Ovary (tissue), 9 donors: ENCODE data around the gene PRKD1. TPM values are rescaled to one million over a fixed set of nuclear protein-coding genes. Genes with fewer than 3 reads are reported as not detected.

Experiments used
- DNase-seq, 5 donors: peaks; one replicate each; pipeline ENCODE4 v3.0.0-alpha.2; 2019 to 2020
- H3K27ac ChIP-seq, 2 donors: fragments of 200-600 bp; one replicate each; pipeline versions ENCODE4 v1.5.1 to v1.8.0; 2019 to 2022
- H3K27me3 ChIP-seq: fragments of 200-600 bp; one replicate; pipeline ENCODE4 v1.8.0; 2022
- H3K36me3 ChIP-seq: fragments of 200-600 bp; sonication (generic); one replicate; pipeline ENCODE4 v1.5.1; 2019
- H3K4me1 ChIP-seq: one replicate; pipeline ENCODE4 v1.8.1; 2013; ENCODE audit warnings: mild to moderate bottlenecking, moderate library complexity; ENCODE audit not compliant: insufficient read depth
- H3K4me3 ChIP-seq: fragments of 200-600 bp; sonication (generic); one replicate; pipeline ENCODE4 v1.5.1; 2017
- H3K9me3 ChIP-seq, 2 donors: fragments of 200-600 bp in 1 of 2; sonication (generic) in 1 of 2; one replicate each; pipeline versions ENCODE4 v1.5.1 to v1.8.1; 2013 to 2019; ENCODE audit warnings: mild to moderate bottlenecking in 1 of 2, moderate library complexity in 1 of 2
- EP300 ChIP-seq: sonication (generic); formaldehyde crosslinking; IDR thresholded peaks from one replicate; pipeline ENCODE4 v1.6.1; 2017; ENCODE audit warnings: antibody characterized with exemption
- POLR2A ChIP-seq: fragments of 450-650 bp; IDR thresholded peaks from one replicate; pipeline ENCODE4 v1.6.1; 2017; ENCODE audit warnings: antibody characterized with exemption, mild to moderate bottlenecking, moderate library complexity
- WGBS, 3 donors: extraction: QIAGEN DNeasy Blood & Tissue Kit in 1 of 3; methylation state at CpG; one replicate each; pipeline versions ENCODE4 v1.1.5 to v1.1.7; 2013 to 2017; 5-methylcytosine and 5-hydroxymethylcytosine counted together
- intact Hi-C, 4 donors: fragments of 100-400 bp; cut with DNase I; formaldehyde crosslinking; loops; one replicate each; pipeline versions ENCODE4 v1.11.0 to v1.15.1; 2022 to 2023
- polyA plus RNA-seq, 2 donors: library from polyadenylated mRNA; stranded (reverse); fragments of 200-250 nt in 1 of 2; fragments of 350-450 nt in 1 of 2; fragmentation: Illumina TruSeq in 1 of 2; extraction: RNeasy Lipid Tissue Mini Kit (QIAGEN cat#74804) in 1 of 2; gene quantifications; one replicate each; pipeline ENCODE4 v1.2.3, GENCODE V29; 2013 to 2014
- total RNA-seq, 7 donors: library from RNA; depleted of rRNA in 2 of 7; stranded (reverse); fragments of >200 nt in 2 of 7; fragmentation: NEBNext Ultra II Directional in 3 of 7; extraction: Animal tissue kit (Norgen Biotek cat#: 25700) in 3 of 7; gene quantifications; one replicate each; pipeline versions ENCODE4 v1.1.0 to v1.2.4, GENCODE V29; 2016 to 2023
- TF ChIP-seq, protein P1 (sequence below), 3 donors: fragments of 450-650 bp in 2 of 3; fragments of 200-600 bp in 1 of 3; IDR thresholded peaks; one replicate each; pipeline versions ENCODE4 v1.5.1 to v1.8.0; 2016 to 2022; ENCODE audit warnings: antibody characterized with exemption in 3 of 3, mild to moderate bottlenecking in 1 of 3
- donor health status: DM: no; HTN: no; CAD: no; lungs with moderate emphysema.
- donor health status: DM: no; HTN: no; CAD: no.
- donor health status: Bipolar disorder and iron deficiency.
- donor health status: DM: yes; HTN: yes; CAD: no.
- donor health status: DM: no; HTN: no; CAD: no.
- donor health status: DM: yes; HTN: yes; CAD: no.

PRKD1 gene
- total and polyA plus RNA-seq, 9 donors: 7.7 to 39.9 (median 21.6) TPM

DNA sequence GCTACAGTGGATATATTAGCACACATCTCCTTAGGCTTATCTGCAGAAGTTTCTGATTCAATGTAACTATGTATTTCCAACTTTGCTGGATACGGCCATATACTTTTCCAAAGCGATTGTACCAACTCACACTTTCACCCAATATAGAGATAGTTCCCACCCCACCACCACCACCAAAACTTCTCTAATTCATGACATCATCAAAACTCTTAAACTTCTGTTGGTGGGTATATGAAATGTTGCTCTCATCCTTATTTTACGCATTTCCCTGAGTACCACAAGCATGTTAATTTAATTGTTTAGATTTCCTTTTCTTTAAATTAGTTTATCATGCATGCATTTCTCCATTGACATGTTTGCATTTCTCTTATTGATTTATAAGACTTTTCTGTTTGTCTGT is 95.6 kb downstream of the PRKD1 start:
- H3K36me3 ChIP-seq: no peaks in the 10 kb centered on the region
- 95 to 99% (median 97%) methylated on average over 3 of the region's 3 CpGs for WGBS, 3 donors
- no peak for TF ChIP-seq POLR2A
- TF ChIP-seq, protein P1, sequence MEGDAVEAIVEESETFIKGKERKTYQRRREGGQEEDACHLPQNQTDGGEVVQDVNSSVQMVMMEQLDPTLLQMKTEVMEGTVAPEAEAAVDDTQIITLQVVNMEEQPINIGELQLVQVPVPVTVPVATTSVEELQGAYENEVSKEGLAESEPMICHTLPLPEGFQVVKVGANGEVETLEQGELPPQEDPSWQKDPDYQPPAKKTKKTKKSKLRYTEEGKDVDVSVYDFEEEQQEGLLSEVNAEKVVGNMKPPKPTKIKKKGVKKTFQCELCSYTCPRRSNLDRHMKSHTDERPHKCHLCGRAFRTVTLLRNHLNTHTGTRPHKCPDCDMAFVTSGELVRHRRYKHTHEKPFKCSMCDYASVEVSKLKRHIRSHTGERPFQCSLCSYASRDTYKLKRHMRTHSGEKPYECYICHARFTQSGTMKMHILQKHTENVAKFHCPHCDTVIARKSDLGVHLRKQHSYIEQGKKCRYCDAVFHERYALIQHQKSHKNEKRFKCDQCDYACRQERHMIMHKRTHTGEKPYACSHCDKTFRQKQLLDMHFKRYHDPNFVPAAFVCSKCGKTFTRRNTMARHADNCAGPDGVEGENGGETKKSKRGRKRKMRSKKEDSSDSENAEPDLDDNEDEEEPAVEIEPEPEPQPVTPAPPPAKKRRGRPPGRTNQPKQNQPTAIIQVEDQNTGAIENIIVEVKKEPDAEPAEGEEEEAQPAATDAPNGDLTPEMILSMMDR (IDR thresholded peaks at IDR 0.05): no peak
- no peak for TF ChIP-seq EP300
- H3K27me3 ChIP-seq: no peaks in the 10 kb centered on the region
- intact Hi-C loops: no loop called here
- H3K9me3 ChIP-seq: no peaks in the 10 kb centered on the region
- H3K4me3 ChIP-seq: no peak overlapping the region
- no peak overlapping the region for H3K27ac ChIP-seq
- H3K4me1 ChIP-seq: no peaks in the 10 kb centered on the region
- DNase-seq: no peak

DNA sequence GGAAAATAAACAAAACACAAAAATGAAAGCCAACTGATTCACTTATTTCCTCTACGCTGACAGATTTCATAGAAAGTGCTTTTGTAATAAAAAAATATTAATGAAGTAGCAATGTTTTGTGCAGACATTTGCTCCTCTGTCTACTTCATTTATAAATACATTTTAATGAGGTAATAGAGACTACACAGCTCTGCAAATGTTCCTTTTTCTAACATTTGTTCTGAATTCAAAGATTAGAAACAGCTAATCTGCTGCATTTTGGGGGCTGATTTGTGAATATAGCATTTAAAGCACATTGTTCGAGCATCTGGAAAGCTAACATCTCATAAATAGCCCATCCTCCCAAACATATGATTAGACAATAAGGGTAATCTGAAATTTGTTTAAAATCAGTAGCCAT is 97.8 kb downstream of the PRKD1 start:
- 89 to 93% (median 91%) methylated on average over 2 of the region's 2 CpGs for WGBS, 3 donors
- Histone ChIP-seq H3K27ac (no peak overlapping the region), H3K36me3 (no peaks in the 10 kb centered on the region), H3K4me1 (no peaks in the 10 kb centered on the region), H3K4me3 (no peak overlapping the region), H3K27me3 (no peaks in the 10 kb centered on the region), H3K9me3 (no peaks in the 10 kb centered on the region)
- no peak for TF ChIP-seq EP300
- no peak for TF ChIP-seq POLR2A
- TF ChIP-seq, protein P1 (IDR thresholded peaks at IDR 0.05): no peak
- no peak for DNase-seq
- intact Hi-C loops: no loop called here

DNA sequence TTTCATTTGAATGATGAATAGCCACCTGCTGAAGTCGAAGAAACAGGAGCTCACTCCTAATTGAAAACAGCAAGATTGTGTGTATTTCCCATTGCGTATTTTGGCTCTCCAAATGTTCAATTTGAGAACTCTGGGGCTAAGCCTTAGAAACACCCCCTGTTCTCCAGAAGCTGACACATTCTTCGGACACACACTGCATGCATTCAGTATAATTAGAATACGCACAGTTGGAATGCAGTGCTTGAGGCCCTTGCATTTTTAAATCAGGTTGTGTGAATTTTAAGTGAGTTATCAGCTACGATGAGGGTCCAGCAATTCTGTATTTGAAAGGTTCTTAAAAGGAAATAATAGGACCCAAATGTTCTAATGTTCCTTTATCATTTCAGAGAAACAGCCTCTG is 103.8 kb downstream of the PRKD1 start:
- Histone ChIP-seq H3K27ac (no peak overlapping the region), H3K36me3 (no peaks in the 10 kb centered on the region), H3K9me3 (no peaks in the 10 kb centered on the region), H3K4me1 (peaks cover 1% of the 10 kb centered on the region), H3K4me3 (no peak overlapping the region), H3K27me3 (no peaks in the 10 kb centered on the region)
- TF ChIP-seq EP300 (no peak), POLR2A (no peak)
- TF ChIP-seq, protein P1 (IDR thresholded peaks at IDR 0.05): no peak
- 70 to 74% (median 71%) methylated on average over 5 of the region's 5 CpGs for WGBS, 3 donors
- intact Hi-C loops: no loop called here
- no peak for DNase-seq

DNA sequence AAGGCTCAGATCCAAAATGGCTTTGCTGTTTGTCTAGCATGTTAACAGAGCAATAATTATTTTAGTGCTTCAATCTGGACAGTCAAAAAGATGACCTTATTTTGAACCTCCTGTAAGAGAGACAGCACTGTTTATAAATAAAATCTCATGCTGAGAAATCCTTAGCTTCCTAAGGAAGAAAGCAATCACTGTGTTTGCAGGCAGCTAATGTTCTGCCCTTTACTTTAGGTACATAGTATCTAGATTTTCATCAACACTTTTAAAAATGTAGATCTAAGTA is 105.3 kb downstream of the PRKD1 start:
- no peaks in the 10 kb centered on the region for H3K27me3 ChIP-seq
- no peaks in the 10 kb centered on the region for H3K9me3 ChIP-seq
- DNase-seq: no peak
- no peaks in the 10 kb centered on the region for H3K36me3 ChIP-seq
- H3K27ac ChIP-seq: no peak overlapping the region
- TF ChIP-seq POLR2A: no peak
- no peak for TF ChIP-seq EP300
- TF ChIP-seq, protein P1 (IDR thresholded peaks at IDR 0.05): no peak
- H3K4me3 ChIP-seq: no peak overlapping the region
- H3K4me1 ChIP-seq: peaks cover 3% of the 10 kb centered on the region
- intact Hi-C loops: no loop called here
